ENCODE data around the gene ACER2.

- TF ChIP-seq POLR2A (IDR thresholded peaks at IDR 0.05) = peak; percentile 89
- no peak for TF ChIP-seq CTCF (IDR thresholded peaks at IDR 0.05)
- TF ChIP-seq POLR2AphosphoS5 (IDR thresholded peaks at IDR 0.05) = peak; percentile 93 to 96 (median 94)
Observed at GRCh38 chr9:19408693-19409400, at the start of gene ACER2.

All from transverse colon (tissue), 4 donors.